Gastrocnemius medialis (tissue), 4 donors: ENCODE results near the gene PIP4K2C.

ENCODE experiments used
- POLR2A ChIP-seq, 2 donors: fragments of 450-650 bp; IDR thresholded peaks; one replicate each; pipeline ENCODE4 v1.6.1; 2017; ENCODE audit warnings: antibody characterized with exemption in 2 of 2, mild to moderate bottlenecking in 2 of 2, moderate library complexity in 2 of 2
- TF ChIP-seq, protein P1 (sequence below), 5 experiments: fragments of 450-650 bp in 3 of 5; fragments of 200-600 bp in 2 of 5; sonication (generic) in 2 of 5; IDR thresholded peaks in 4 of 5; conservative IDR thresholded peaks in 1 of 5; 1 replicate in 4 of 5; 2 replicates in 1 of 5; pipeline ENCODE4 v1.5.1; 2016 to 2019; ENCODE audit warnings: antibody characterized with exemption in 5 of 5, mild to moderate bottlenecking in 3 of 5, moderate library complexity in 3 of 5

DNA sequence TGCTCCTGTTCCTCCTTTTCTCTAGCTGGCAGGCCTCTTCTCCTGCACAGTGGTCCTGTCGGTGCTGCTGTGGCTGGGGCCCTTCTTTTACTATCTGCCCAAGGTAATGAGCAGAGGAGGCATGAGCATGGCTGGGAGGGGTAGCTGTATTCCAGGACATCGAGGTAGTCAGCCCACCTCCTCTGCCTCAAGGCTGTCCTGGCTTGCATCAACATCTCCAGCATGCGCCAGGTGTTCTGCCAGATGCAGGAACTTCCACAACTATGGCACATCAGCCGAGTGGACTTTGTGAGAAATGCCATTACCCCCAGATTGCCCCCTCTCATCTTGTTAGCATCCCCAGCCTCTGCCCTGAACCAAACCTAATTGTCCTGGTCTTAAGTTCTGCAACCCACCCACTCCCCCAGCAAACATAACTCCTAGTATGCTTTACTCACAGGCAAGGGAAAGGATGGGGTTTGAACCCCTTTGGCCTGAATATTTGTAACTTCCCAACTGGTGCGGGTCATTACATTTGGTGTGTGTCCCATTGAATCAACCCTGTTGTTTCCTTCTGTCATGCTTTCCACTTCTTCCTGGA is 32.9 kb downstream of the PIP4K2C start:
- TF ChIP-seq, protein P1, sequence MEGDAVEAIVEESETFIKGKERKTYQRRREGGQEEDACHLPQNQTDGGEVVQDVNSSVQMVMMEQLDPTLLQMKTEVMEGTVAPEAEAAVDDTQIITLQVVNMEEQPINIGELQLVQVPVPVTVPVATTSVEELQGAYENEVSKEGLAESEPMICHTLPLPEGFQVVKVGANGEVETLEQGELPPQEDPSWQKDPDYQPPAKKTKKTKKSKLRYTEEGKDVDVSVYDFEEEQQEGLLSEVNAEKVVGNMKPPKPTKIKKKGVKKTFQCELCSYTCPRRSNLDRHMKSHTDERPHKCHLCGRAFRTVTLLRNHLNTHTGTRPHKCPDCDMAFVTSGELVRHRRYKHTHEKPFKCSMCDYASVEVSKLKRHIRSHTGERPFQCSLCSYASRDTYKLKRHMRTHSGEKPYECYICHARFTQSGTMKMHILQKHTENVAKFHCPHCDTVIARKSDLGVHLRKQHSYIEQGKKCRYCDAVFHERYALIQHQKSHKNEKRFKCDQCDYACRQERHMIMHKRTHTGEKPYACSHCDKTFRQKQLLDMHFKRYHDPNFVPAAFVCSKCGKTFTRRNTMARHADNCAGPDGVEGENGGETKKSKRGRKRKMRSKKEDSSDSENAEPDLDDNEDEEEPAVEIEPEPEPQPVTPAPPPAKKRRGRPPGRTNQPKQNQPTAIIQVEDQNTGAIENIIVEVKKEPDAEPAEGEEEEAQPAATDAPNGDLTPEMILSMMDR (IDR thresholded peaks at IDR 0.05 in 4 of 5, conservative IDR thresholded peaks at IDR 0.05 in 1 of 5), result no peak
- no peak for TF ChIP-seq POLR2A (IDR thresholded peaks at IDR 0.05)
